ENCODE data around the gene NFYC.

Gene NFYC

GRCh38 chr1:40810927-40811326, 119.4 kb downstream of the NFYC start:
- Histone ChIP-seq H3K36me3 (ENCODE audit: control insufficient read depth in 2 of 2, insufficient read depth in 1 of 2, low read length in 2 of 2) (no peaks in the 10 kb centered on the region), H3K4me1 (ENCODE audit: control insufficient read depth, insufficient read depth, low read length) (no peaks in the 10 kb centered on the region), H3K9me3 (ENCODE audit: control insufficient read depth, insufficient read depth, low read depth, low read length) (no peaks in the 10 kb centered on the region), H3K27ac (ENCODE audit: extremely low read depth, low read depth, low read length) (no peak overlapping the region), H3K4me3 (ENCODE audit: low read depth, low read length) (no peak overlapping the region)
- ChIA-PET CTCF (interaction anchor here (0.8 kb wide), 1 partner anchor 278 kb away, joined by 4 read pairs; no protein-coding TSS in a partner anchor), POLR2A (no interaction called here)
- TF ChIP-seq ZNF623 (tag by site-specific recombination; IDR thresholded peaks at IDR 0.05) (no peak), ZNF121 (tag by site-specific recombination; IDR thresholded peaks at IDR 0.05) (no peak), ZNF18 (tag by site-specific recombination; IDR thresholded peaks at IDR 0.05) (no peak), OVOL3 (tag by site-specific recombination; IDR thresholded peaks at IDR 0.05) (no peak), ZIC2 (tag by site-specific recombination; IDR thresholded peaks at IDR 0.05) (peak; percentile 75)
- TF ChIP-seq, protein P1, sequence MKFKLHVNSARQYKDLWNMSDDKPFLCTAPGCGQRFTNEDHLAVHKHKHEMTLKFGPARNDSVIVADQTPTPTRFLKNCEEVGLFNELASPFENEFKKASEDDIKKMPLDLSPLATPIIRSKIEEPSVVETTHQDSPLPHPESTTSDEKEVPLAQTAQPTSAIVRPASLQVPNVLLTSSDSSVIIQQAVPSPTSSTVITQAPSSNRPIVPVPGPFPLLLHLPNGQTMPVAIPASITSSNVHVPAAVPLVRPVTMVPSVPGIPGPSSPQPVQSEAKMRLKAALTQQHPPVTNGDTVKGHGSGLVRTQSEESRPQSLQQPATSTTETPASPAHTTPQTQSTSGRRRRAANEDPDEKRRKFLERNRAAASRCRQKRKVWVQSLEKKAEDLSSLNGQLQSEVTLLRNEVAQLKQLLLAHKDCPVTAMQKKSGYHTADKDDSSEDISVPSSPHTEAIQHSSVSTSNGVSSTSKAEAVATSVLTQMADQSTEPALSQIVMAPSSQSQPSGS (tag by site-specific recombination; IDR thresholded peaks at IDR 0.05; ENCODE audit: low read depth) = no peak
- TF ChIP-seq, protein P2, sequence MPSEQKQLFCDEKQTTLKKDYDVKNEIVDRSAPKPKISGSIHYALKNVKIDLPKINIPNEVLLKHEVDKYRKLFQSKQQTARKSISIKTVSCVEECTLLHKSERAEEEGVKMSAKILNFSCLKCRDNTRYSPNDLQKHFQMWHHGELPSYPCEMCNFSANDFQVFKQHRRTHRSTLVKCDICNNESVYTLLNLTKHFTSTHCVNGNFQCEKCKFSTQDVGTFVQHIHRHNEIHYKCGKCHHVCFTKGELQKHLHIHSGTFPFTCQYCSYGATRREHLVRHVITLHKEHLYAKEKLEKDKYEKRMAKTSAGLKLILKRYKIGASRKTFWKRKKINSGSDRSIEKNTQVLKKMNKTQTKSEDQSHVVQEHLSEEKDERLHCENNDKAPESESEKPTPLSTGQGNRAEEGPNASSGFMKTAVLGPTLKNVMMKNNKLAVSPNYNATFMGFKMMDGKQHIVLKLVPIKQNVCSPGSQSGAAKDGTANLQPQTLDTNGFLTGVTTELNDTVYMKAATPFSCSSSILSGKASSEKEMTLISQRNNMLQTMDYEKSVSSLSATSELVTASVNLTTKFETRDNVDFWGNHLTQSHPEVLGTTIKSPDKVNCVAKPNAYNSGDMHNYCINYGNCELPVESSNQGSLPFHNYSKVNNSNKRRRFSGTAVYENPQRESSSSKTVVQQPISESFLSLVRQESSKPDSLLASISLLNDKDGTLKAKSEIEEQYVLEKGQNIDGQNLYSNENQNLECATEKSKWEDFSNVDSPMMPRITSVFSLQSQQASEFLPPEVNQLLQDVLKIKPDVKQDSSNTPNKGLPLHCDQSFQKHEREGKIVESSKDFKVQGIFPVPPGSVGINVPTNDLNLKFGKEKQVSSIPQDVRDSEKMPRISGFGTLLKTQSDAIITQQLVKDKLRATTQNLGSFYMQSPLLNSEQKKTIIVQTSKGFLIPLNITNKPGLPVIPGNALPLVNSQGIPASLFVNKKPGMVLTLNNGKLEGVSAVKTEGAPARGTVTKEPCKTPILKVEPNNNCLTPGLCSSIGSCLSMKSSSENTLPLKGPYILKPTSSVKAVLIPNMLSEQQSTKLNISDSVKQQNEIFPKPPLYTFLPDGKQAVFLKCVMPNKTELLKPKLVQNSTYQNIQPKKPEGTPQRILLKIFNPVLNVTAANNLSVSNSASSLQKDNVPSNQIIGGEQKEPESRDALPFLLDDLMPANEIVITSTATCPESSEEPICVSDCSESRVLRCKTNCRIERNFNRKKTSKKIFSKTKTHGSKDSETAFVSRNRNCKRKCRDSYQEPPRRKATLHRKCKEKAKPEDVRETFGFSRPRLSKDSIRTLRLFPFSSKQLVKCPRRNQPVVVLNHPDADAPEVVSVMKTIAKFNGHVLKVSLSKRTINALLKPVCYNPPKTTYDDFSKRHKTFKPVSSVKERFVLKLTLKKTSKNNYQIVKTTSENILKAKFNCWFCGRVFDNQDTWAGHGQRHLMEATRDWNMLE (tag by site-specific recombination; conservative IDR thresholded peaks at IDR 0.05; ENCODE audit: low read depth) = no peak

DNA sequence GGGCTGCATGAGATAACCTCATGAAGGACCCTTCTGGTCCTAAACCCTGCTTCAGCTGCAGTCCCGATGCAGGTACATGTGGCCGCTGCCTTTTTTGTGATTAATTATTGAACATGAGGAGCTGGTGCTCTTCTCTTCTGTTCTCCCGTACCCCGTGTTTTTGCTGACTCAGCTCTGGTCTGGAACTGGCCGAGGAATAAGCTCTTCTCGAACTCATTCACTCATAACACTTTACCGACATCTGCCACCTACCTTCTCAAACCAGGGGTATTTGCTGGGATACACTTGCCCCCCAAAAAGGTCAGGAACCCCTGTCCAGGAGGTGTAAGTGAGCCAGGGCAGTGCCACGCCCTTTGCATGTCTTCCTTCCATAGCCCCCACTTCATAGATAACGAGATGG, 123.9 kb downstream of the NFYC start:
- ChIA-PET POLR2A (interaction anchor here (0.7 kb wide), 1 partner anchor 87 kb away, joined by 4 read pairs; no protein-coding TSS in a partner anchor), CTCF (interaction anchor here (0.5 kb wide), 1 partner anchor 208 kb away, joined by 3 read pairs; no protein-coding TSS in a partner anchor)
- Histone ChIP-seq H3K9me3 (ENCODE audit: control insufficient read depth, insufficient read depth, low read depth, low read length) (no peaks in the 10 kb centered on the region), H3K36me3 (ENCODE audit: control insufficient read depth in 2 of 2, insufficient read depth in 1 of 2, low read length in 2 of 2) (no peaks in the 10 kb centered on the region), H3K4me1 (ENCODE audit: control insufficient read depth, insufficient read depth, low read length) (no peaks in the 10 kb centered on the region), H3K27ac (ENCODE audit: extremely low read depth, low read depth, low read length) (no peak overlapping the region), H3K4me3 (ENCODE audit: low read depth, low read length) (no peak overlapping the region)
- TF ChIP-seq ZFP69B (tag by site-specific recombination; IDR thresholded peaks at IDR 0.05) = no peak
- no peak for TF ChIP-seq ZNF354C (tag by site-specific recombination; IDR thresholded peaks at IDR 0.05; ENCODE audit: borderline replicate concordance, low read depth)
- no peak for TF ChIP-seq ZNF561 (tag by site-specific recombination; IDR thresholded peaks at IDR 0.05; ENCODE audit: borderline replicate concordance)
- TF ChIP-seq ZNF404 (tag by site-specific recombination; IDR thresholded peaks at IDR 0.05) = no peak
- TF ChIP-seq FEZF1 (tag by site-specific recombination; IDR thresholded peaks at IDR 0.05) = no peak
- no peak for TF ChIP-seq ZNF423 (tag by site-specific recombination; IDR thresholded peaks at IDR 0.05)
- TF ChIP-seq KLF1 (tag by site-specific recombination; IDR thresholded peaks at IDR 0.05) = no peak
- TF ChIP-seq ZNF596 (tag by site-specific recombination; IDR thresholded peaks at IDR 0.05) = no peak
- no peak for TF ChIP-seq ZNF121 (tag by site-specific recombination; IDR thresholded peaks at IDR 0.05)
- no peak for TF ChIP-seq ZNF558 (tag by site-specific recombination; IDR thresholded peaks at IDR 0.05)
- no peak for TF ChIP-seq MZF1 (tag by site-specific recombination; IDR thresholded peaks at IDR 0.05; ENCODE audit: borderline replicate concordance)
- no peak for TF ChIP-seq GLI4 (tag by site-specific recombination; IDR thresholded peaks at IDR 0.05)
- no peak for TF ChIP-seq PRDM10 (tag by site-specific recombination; IDR thresholded peaks at IDR 0.05)
- TF ChIP-seq ZNF280C (tag by site-specific recombination; IDR thresholded peaks at IDR 0.05) = no peak
- no peak for TF ChIP-seq ZNF416 (tag by site-specific recombination; IDR thresholded peaks at IDR 0.05)
- no peak for TF ChIP-seq ZSCAN16 (tag by site-specific recombination; IDR thresholded peaks at IDR 0.05)

Measured in HEK293 (cell line).